ENCODE data around the gene KAZN.

KAZN gene

DNA sequence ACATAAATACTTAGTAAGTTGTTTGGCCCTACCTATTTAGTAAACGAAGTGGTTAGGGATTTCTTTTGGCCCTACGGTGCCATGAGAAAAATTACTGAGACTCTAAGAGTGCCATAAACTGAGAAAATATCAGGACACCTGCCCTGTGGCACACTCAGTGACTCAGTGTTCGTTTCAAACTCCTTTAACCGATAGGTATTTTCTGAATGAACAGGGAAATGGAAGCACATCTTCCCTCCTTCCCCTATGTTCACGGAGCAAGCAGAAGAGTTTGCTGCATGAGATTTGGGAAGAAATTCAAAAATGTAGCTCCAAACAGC lies 134.2 kb downstream of the KAZN start:
- H3K36me3 ChIP-seq (ENCODE audit: control insufficient read depth, insufficient read depth, low read length): no peaks in the 10 kb centered on the region
- DNase-seq: no peak
- H3K4me3 ChIP-seq (ENCODE audit: insufficient read depth, low read depth, low read length, poor library complexity, severe bottlenecking): no peak overlapping the region
- no peaks in the 10 kb centered on the region for H3K4me1 ChIP-seq (ENCODE audit: control insufficient read depth, insufficient read depth, low read length, poor library complexity, severe bottlenecking)
- no peaks in the 10 kb centered on the region for H3K9me3 ChIP-seq (ENCODE audit: control insufficient read depth, low read length)
- H3K27ac ChIP-seq (ENCODE audit: insufficient read depth, low read length, poor library complexity, severe bottlenecking): no peak overlapping the region
- H3K27me3 ChIP-seq (replicated peaks; ENCODE audit: control insufficient read depth, insufficient read depth, low read length, poor library complexity, severe bottlenecking): no peaks in the 10 kb centered on the region

GRCh38 chr1:14733048-14733778 lies 134.7 kb downstream of the KAZN start:
- H3K27ac ChIP-seq (ENCODE audit: insufficient read depth, low read length, poor library complexity, severe bottlenecking): no peak overlapping the region
- no peaks in the 10 kb centered on the region for H3K9me3 ChIP-seq (ENCODE audit: control insufficient read depth, low read length)
- no peak overlapping the region for H3K4me3 ChIP-seq (ENCODE audit: insufficient read depth, low read depth, low read length, poor library complexity, severe bottlenecking)
- no peaks in the 10 kb centered on the region for H3K27me3 ChIP-seq (replicated peaks; ENCODE audit: control insufficient read depth, insufficient read depth, low read length, poor library complexity, severe bottlenecking)
- no peak for DNase-seq
- H3K36me3 ChIP-seq (ENCODE audit: control insufficient read depth, insufficient read depth, low read length): no peaks in the 10 kb centered on the region
- no peaks in the 10 kb centered on the region for H3K4me1 ChIP-seq (ENCODE audit: control insufficient read depth, insufficient read depth, low read length, poor library complexity, severe bottlenecking)

GRCh38 chr1:14733779-14734140 lies 135.3 kb downstream of the KAZN start:
- DNase-seq: no peak
- Histone ChIP-seq H3K4me1 (ENCODE audit: control insufficient read depth, insufficient read depth, low read length, poor library complexity, severe bottlenecking) (no peaks in the 10 kb centered on the region), H3K27me3 (replicated peaks; ENCODE audit: control insufficient read depth, insufficient read depth, low read length, poor library complexity, severe bottlenecking) (no peaks in the 10 kb centered on the region), H3K36me3 (ENCODE audit: control insufficient read depth, insufficient read depth, low read length) (no peaks in the 10 kb centered on the region), H3K4me3 (ENCODE audit: insufficient read depth, low read depth, low read length, poor library complexity, severe bottlenecking) (no peak overlapping the region), H3K27ac (ENCODE audit: insufficient read depth, low read length, poor library complexity, severe bottlenecking) (no peak overlapping the region), H3K9me3 (ENCODE audit: control insufficient read depth, low read length) (no peaks in the 10 kb centered on the region)

GRCh38 chr1:14735841-14736240 lies 137.4 kb downstream of the KAZN start:
- no peaks in the 10 kb centered on the region for H3K9me3 ChIP-seq (ENCODE audit: control insufficient read depth, low read length)
- DNase-seq: no peak
- H3K36me3 ChIP-seq (ENCODE audit: control insufficient read depth, insufficient read depth, low read length): no peaks in the 10 kb centered on the region
- H3K27ac ChIP-seq (ENCODE audit: insufficient read depth, low read length, poor library complexity, severe bottlenecking): no peak overlapping the region
- no peak overlapping the region for H3K4me3 ChIP-seq (ENCODE audit: insufficient read depth, low read depth, low read length, poor library complexity, severe bottlenecking)
- H3K27me3 ChIP-seq (replicated peaks; ENCODE audit: control insufficient read depth, insufficient read depth, low read length, poor library complexity, severe bottlenecking): no peaks in the 10 kb centered on the region
- no peaks in the 10 kb centered on the region for H3K4me1 ChIP-seq (ENCODE audit: control insufficient read depth, insufficient read depth, low read length, poor library complexity, severe bottlenecking)

GRCh38 chr1:14737561-14738094 lies 139.1 kb downstream of the KAZN start:
- H3K9me3 ChIP-seq (ENCODE audit: control insufficient read depth, low read length): no peaks in the 10 kb centered on the region
- H3K36me3 ChIP-seq (ENCODE audit: control insufficient read depth, insufficient read depth, low read length): no peaks in the 10 kb centered on the region
- H3K4me1 ChIP-seq (ENCODE audit: control insufficient read depth, insufficient read depth, low read length, poor library complexity, severe bottlenecking): no peaks in the 10 kb centered on the region
- DNase-seq: no peak
- no peak overlapping the region for H3K27ac ChIP-seq (ENCODE audit: insufficient read depth, low read length, poor library complexity, severe bottlenecking)
- H3K4me3 ChIP-seq (ENCODE audit: insufficient read depth, low read depth, low read length, poor library complexity, severe bottlenecking): no peak overlapping the region
- no peaks in the 10 kb centered on the region for H3K27me3 ChIP-seq (replicated peaks; ENCODE audit: control insufficient read depth, insufficient read depth, low read length, poor library complexity, severe bottlenecking)

DNA sequence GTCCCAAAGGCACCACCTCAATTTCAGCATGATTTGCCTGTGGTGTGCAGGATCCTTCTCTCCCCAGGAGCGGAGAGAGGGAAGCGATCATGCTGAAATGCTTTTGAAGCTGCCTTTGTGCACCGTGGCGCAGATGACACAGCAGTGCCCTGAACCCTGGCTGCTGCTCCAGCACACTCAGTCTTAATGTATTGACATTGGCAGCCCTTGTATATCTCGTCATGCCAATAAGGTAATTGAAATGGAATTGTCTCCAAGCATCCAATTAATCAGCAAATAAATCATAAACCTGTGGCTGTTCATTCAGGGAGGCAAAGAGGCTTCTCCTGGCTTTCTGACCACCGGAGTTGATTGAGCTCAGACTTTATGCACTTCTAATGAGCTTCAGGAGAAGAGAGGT lies 139.8 kb downstream of the KAZN start:
- no peaks in the 10 kb centered on the region for H3K4me1 ChIP-seq (ENCODE audit: control insufficient read depth, insufficient read depth, low read length, poor library complexity, severe bottlenecking)
- no peak overlapping the region for H3K4me3 ChIP-seq (ENCODE audit: insufficient read depth, low read depth, low read length, poor library complexity, severe bottlenecking)
- H3K36me3 ChIP-seq (ENCODE audit: control insufficient read depth, insufficient read depth, low read length): no peaks in the 10 kb centered on the region
- no peaks in the 10 kb centered on the region for H3K27me3 ChIP-seq (replicated peaks; ENCODE audit: control insufficient read depth, insufficient read depth, low read length, poor library complexity, severe bottlenecking)
- DNase-seq: no peak
- no peak overlapping the region for H3K27ac ChIP-seq (ENCODE audit: insufficient read depth, low read length, poor library complexity, severe bottlenecking)
- no peaks in the 10 kb centered on the region for H3K9me3 ChIP-seq (ENCODE audit: control insufficient read depth, low read length)

GRCh38 chr1:14738647-14739046 lies 140.2 kb downstream of the KAZN start:
- no peak for DNase-seq
- no peaks in the 10 kb centered on the region for H3K36me3 ChIP-seq (ENCODE audit: control insufficient read depth, insufficient read depth, low read length)
- H3K4me3 ChIP-seq (ENCODE audit: insufficient read depth, low read depth, low read length, poor library complexity, severe bottlenecking): no peak overlapping the region
- H3K27me3 ChIP-seq (replicated peaks; ENCODE audit: control insufficient read depth, insufficient read depth, low read length, poor library complexity, severe bottlenecking): no peaks in the 10 kb centered on the region
- H3K9me3 ChIP-seq (ENCODE audit: control insufficient read depth, low read length): no peaks in the 10 kb centered on the region
- no peak overlapping the region for H3K27ac ChIP-seq (ENCODE audit: insufficient read depth, low read length, poor library complexity, severe bottlenecking)
- H3K4me1 ChIP-seq (ENCODE audit: control insufficient read depth, insufficient read depth, low read length, poor library complexity, severe bottlenecking): no peaks in the 10 kb centered on the region

DNA sequence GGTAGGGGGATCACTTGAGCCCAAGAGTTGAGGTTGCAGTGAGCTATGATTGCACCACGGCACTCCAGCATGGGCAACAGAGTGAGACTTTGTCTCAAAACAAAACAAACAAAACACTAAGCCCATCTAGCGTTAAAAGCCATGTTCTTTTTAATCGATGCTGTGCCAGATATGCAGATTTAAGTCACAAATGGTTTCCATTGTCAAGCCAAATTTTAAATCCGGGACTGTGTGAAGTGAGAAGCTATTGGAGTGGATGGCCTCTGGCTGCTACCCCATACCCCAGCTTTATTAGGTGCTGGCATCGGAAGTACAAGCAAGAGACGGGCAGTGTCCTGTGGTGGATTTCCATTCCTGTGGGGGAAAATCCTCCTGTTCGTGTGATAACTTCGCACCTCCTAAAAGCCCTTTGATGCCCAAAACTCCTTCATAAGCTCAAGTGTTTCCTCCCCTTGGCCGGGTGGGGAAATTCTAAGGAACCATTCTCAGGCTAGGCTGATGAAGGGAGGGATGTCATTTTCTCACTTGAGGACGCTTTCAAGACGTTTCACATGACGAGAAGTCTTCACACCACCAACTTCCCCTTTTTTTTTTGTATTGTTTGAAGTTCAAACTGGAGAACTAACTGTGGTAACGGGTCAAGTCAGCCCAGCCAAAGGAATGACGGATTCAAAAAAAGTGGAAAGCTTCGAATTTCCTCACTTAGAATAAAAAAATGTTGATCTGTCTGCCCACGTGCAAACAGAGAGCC lies 140.8 kb downstream of the KAZN start:
- H3K27ac ChIP-seq (ENCODE audit: insufficient read depth, low read length, poor library complexity, severe bottlenecking): no peak overlapping the region
- DNase-seq: no peak
- no peak overlapping the region for H3K4me3 ChIP-seq (ENCODE audit: insufficient read depth, low read depth, low read length, poor library complexity, severe bottlenecking)
- H3K27me3 ChIP-seq (replicated peaks; ENCODE audit: control insufficient read depth, insufficient read depth, low read length, poor library complexity, severe bottlenecking): no peaks in the 10 kb centered on the region
- H3K36me3 ChIP-seq (ENCODE audit: control insufficient read depth, insufficient read depth, low read length): no peaks in the 10 kb centered on the region
- H3K4me1 ChIP-seq (ENCODE audit: control insufficient read depth, insufficient read depth, low read length, poor library complexity, severe bottlenecking): no peaks in the 10 kb centered on the region
- H3K9me3 ChIP-seq (ENCODE audit: control insufficient read depth, low read length): no peaks in the 10 kb centered on the region

DNA sequence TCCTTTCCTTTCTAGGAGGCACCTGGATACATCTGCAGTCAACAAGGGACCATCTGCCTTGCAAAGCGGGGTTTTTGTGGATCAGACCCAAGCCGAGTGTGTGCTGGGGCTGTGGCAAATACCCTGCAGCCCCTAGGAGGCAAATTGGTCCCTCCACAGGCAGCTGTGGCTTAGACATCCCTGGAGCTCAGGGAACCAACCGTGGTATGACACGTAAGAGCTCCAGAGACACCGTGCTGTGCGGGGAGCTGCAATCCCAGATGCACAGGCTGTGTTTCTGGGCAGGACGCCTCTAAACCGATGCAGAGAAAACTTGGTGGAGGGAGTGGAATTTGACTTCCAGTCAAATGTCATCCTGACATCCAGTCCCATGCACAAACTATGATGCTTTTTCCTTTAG lies 141.5 kb downstream of the KAZN start:
- no peak for DNase-seq
- H3K27me3 ChIP-seq (replicated peaks; ENCODE audit: control insufficient read depth, insufficient read depth, low read length, poor library complexity, severe bottlenecking): no peaks in the 10 kb centered on the region
- H3K4me1 ChIP-seq (ENCODE audit: control insufficient read depth, insufficient read depth, low read length, poor library complexity, severe bottlenecking): no peaks in the 10 kb centered on the region
- no peaks in the 10 kb centered on the region for H3K36me3 ChIP-seq (ENCODE audit: control insufficient read depth, insufficient read depth, low read length)
- H3K27ac ChIP-seq (ENCODE audit: insufficient read depth, low read length, poor library complexity, severe bottlenecking): no peak overlapping the region
- H3K9me3 ChIP-seq (ENCODE audit: control insufficient read depth, low read length): no peaks in the 10 kb centered on the region
- H3K4me3 ChIP-seq (ENCODE audit: insufficient read depth, low read depth, low read length, poor library complexity, severe bottlenecking): no peak overlapping the region

GRCh38 chr1:14741082-14741481 lies 142.6 kb downstream of the KAZN start:
- Histone ChIP-seq H3K4me1 (ENCODE audit: control insufficient read depth, insufficient read depth, low read length, poor library complexity, severe bottlenecking) (no peaks in the 10 kb centered on the region), H3K9me3 (ENCODE audit: control insufficient read depth, low read length) (no peaks in the 10 kb centered on the region), H3K4me3 (ENCODE audit: insufficient read depth, low read depth, low read length, poor library complexity, severe bottlenecking) (no peak overlapping the region), H3K27ac (ENCODE audit: insufficient read depth, low read length, poor library complexity, severe bottlenecking) (no peak overlapping the region), H3K27me3 (replicated peaks; ENCODE audit: control insufficient read depth, insufficient read depth, low read length, poor library complexity, severe bottlenecking) (no peaks in the 10 kb centered on the region), H3K36me3 (ENCODE audit: control insufficient read depth, insufficient read depth, low read length) (no peaks in the 10 kb centered on the region)
- no peak for DNase-seq
